ENCODE measurements around the gene CEP350. TPM values are rescaled to one million over a fixed set of nuclear protein-coding genes. Genes with fewer than 3 reads are reported as not detected.

CEP350 gene
- total and polyA plus RNA-seq, 10 of the 15 experiments (the other 5 are each of a cell fraction or from before 2014, with no cell fraction given): 5.2 to 46.0 (median 23.1) TPM

DNA sequence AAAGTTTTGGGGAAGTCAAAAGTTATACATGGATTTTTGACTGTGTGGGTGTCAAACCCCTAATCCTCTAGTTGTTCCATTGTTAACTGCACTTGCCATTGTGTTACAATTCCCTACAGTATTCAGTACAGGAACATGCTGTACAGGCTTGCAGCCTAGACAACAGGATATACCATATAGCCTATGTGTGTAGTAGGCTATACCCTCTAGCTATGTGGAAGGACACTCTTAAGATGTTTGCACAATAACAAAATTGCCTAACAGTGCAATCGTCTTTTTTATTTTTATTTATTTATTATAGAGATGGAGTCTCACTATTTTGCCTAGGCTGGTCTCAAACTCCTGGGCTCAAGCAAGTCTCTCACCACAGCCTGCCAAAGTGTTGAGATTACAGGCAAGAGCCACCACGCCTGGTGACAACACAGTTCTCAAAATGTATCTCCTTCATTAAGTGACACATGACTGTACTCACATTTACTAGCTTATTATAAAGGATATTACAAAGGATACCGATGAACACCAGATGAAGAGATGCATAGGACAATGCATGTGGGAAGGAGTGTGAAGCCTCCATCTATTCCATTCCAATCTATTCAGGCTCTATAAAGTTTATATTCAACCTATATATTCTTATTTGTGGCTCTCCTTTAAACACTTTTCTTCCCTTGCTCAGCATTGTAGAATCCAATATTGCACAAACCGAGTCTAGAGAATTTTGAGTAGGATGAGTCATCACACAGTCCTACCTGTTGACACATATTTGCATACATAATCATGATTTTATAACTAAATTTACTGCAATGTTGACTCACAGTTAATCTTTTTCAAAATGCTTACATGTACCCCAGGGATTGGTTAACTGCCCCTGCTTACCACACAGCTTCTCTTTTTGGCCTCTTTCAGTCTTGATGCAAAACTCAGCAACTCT, 28.4 kb upstream of the CEP350 start:
- H3K4me3 ChIP-seq: no peak overlapping the region
- TF ChIP-seq, protein P1, sequence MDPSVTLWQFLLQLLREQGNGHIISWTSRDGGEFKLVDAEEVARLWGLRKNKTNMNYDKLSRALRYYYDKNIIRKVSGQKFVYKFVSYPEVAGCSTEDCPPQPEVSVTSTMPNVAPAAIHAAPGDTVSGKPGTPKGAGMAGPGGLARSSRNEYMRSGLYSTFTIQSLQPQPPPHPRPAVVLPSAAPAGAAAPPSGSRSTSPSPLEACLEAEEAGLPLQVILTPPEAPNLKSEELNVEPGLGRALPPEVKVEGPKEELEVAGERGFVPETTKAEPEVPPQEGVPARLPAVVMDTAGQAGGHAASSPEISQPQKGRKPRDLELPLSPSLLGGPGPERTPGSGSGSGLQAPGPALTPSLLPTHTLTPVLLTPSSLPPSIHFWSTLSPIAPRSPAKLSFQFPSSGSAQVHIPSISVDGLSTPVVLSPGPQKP (IDR thresholded peaks at IDR 0.05; ENCODE audit: low read depth, low read length): no peak
- no peak for TF ChIP-seq SMC3 (IDR thresholded peaks at IDR 0.05; ENCODE audit: borderline replicate concordance, low read length)
- TF ChIP-seq PAX5 (IDR thresholded peaks at IDR 0.05; ENCODE audit: borderline replicate concordance, low read depth, low read length): no peak
- TF ChIP-seq, protein P2, sequence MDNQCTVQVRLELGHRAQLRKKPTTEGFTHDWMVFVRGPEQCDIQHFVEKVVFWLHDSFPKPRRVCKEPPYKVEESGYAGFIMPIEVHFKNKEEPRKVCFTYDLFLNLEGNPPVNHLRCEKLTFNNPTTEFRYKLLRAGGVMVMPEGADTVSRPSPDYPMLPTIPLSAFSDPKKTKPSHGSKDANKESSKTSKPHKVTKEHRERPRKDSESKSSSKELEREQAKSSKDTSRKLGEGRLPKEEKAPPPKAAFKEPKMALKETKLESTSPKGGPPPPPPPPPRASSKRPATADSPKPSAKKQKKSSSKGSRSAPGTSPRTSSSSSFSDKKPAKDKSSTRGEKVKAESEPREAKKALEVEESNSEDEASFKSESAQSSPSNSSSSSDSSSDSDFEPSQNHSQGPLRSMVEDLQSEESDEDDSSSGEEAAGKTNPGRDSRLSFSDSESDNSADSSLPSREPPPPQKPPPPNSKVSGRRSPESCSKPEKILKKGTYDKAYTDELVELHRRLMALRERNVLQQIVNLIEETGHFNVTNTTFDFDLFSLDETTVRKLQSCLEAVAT (IDR thresholded peaks at IDR 0.05): no peak
- no peak for TF ChIP-seq ZZZ3 (IDR thresholded peaks at IDR 0.05; ENCODE audit: control insufficient read depth, insufficient read length, low read depth)
- TF ChIP-seq, protein P3, sequence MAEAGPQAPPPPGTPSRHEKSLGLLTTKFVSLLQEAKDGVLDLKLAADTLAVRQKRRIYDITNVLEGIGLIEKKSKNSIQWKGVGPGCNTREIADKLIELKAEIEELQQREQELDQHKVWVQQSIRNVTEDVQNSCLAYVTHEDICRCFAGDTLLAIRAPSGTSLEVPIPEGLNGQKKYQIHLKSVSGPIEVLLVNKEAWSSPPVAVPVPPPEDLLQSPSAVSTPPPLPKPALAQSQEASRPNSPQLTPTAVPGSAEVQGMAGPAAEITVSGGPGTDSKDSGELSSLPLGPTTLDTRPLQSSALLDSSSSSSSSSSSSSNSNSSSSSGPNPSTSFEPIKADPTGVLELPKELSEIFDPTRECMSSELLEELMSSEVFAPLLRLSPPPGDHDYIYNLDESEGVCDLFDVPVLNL (IDR thresholded peaks at IDR 0.05; ENCODE audit: low read depth, low read length): no peak
- TF ChIP-seq CREB1 (IDR thresholded peaks at IDR 0.05; ENCODE audit: low read depth): no peak
- no peak for TF ChIP-seq SP1 (IDR thresholded peaks at IDR 0.05; ENCODE audit: low read depth, low read length)
- intact Hi-C loops (cut with micrococcal nuclease; ENCODE audit: unreplicated experiment): no loop called here
- no peak for ATAC-seq
- BruUV-seq (replicated peaks): no TSS peak
- H3K36me3 ChIP-seq (ENCODE audit: control insufficient read depth in 2 of 2, insufficient read depth in 2 of 2, low read length in 1 of 2): peaks cover 0 to 7% of the 10 kb centered on the region in 2 experiments; a peak in 1 of 4 replicates
- H3K27ac ChIP-seq (ENCODE audit: control insufficient read depth, insufficient read depth): no peak overlapping the region
- no peaks in the 10 kb centered on the region for H3K27me3 ChIP-seq (replicated peaks in 1 of 2; ENCODE audit: control insufficient read depth in 2 of 2, insufficient read depth in 2 of 2, low read length in 1 of 2)
- no peak overlapping the region for H3K4me2 ChIP-seq (ENCODE audit: control insufficient read depth, insufficient read depth)
- ChIA-PET POLR2A (interaction anchor here (0.8 to 0.9 kb wide), 2 partner anchors 8 to 109 kb away, joined by 3 read pairs; no protein-coding TSS in a partner anchor), CTCF (interaction anchor here (0.8 kb wide), 1 partner anchor 11 kb away, joined by 3 read pairs; no protein-coding TSS in a partner anchor), RAD21 (ENCODE audit: unreplicated experiment) (no interaction called here), SMC1A (ENCODE audit: uncharacterized antibody, unreplicated experiment) (interaction anchor here (0.7 to 1.5 kb wide), 6 partner anchors 9 to 65 kb away, joined by 3 read pairs; no protein-coding TSS in a partner anchor)
- no peaks in the 10 kb centered on the region for H3K79me2 ChIP-seq (ENCODE audit: control insufficient read depth, insufficient read depth, low read length)
- no peaks in the 10 kb centered on the region for H4K20me1 ChIP-seq (ENCODE audit: control insufficient read depth, insufficient read depth)
- H3K9me3 ChIP-seq (replicated peaks; ENCODE audit: control insufficient read depth, insufficient read depth, low read length): no peaks in the 10 kb centered on the region
- H2AFZ ChIP-seq (ENCODE audit: control insufficient read depth, low read depth, low read length): no peak overlapping the region
- WGBS (ENCODE audit: insufficient coverage, insufficient replicate concordance, low lambda C conversion rate, missing lambda C conversion rate): 60% methylated on average over 4 of the region's 4 CpGs
- no peak overlapping the region for H3K9ac ChIP-seq (ENCODE audit: control insufficient read depth, insufficient read depth, low read length)
- no peak for DNase-seq (ENCODE audit: low read depth, low spot score)
- H3K4me1 ChIP-seq (ENCODE audit: control insufficient read depth, insufficient read depth, low read length): no peaks in the 10 kb centered on the region
- FAIRE-seq: no peak
- in situ Hi-C loops (cut with MboI): no loop called here

Measured in GM12878 (cell line).